B cell (primary cell): Measurements from ENCODE around the gene HPF1. TPM values are rescaled to one million over a fixed set of nuclear protein-coding genes. Genes with fewer than 3 reads are reported as not detected.

Source experiments
- ATAC-seq: fragments of 200-7000 bp; cut with Tn5 transposase; one replicate; pipeline ENCODE4 v1.10.0; 2021; ENCODE audit warnings: low read depth, mild to moderate bottlenecking, moderate number of reproducible peaks, moderate library complexity
- CTCF ChIA-PET: fragments of 350-600 bp; sonication (Branson Sonifier 250); formaldehyde crosslinking; loops from one replicate; lab custom pipeline; 2021; ENCODE audit warnings: antibody characterized with exemption, inconsistent platforms; lab: Charles Lee
- POLR2A ChIA-PET: fragments of 350-600 bp; sonication (Branson Sonifier 250); formaldehyde crosslinking; loops from one replicate; lab custom pipeline; 2021; ENCODE audit warnings: antibody characterized with exemption; lab: Charles Lee
- DNase-seq: peaks from one replicate; pipeline ENCODE4 v3.0.0; 2013
- H2AFZ ChIP-seq: 2 replicates; pipeline ENCODE4 v1.6.1; 2012; ENCODE audit warnings: mild to moderate bottlenecking, low read depth, low read length; ENCODE audit not compliant: insufficient read depth, poor library complexity, severe bottlenecking
- H3K27ac ChIP-seq, 2 donors: 1 replicate in 1 of 2; 2 replicates in 1 of 2; pipeline ENCODE4 v1.5.1; 2012 to 2013; ENCODE audit warnings: low read length in 2 of 2, mild to moderate bottlenecking in 2 of 2, moderate library complexity in 1 of 2
- H3K27me3 ChIP-seq, 4 experiments: fragments of 200-600 bp in 1 of 4; sonication (generic) in 1 of 4; replicated peaks in 1 of 4; 1 replicate in 2 of 4; 2 replicates in 2 of 4; pipeline versions ENCODE4 v1.6.1 to v1.7.0; 2013 to 2016; ENCODE audit warnings: low read length in 3 of 4, mild to moderate bottlenecking in 2 of 4, mixed read lengths in 1 of 4, moderate library complexity in 1 of 4; ENCODE audit not compliant: insufficient read depth in 4 of 4, control insufficient read depth in 3 of 4; ENCODE audit errors: control extremely low read depth in 1 of 4
- H3K36me3 ChIP-seq, 2 experiments: replicated peaks in 1 of 2; 1 replicate in 1 of 2; 2 replicates in 1 of 2; pipeline versions ENCODE4 v1.6.1 to v1.7.1; 2013; ENCODE audit warnings: low read length in 1 of 2; ENCODE audit not compliant: insufficient read depth in 2 of 2, control insufficient read depth in 1 of 2; ENCODE audit errors: control extremely low read depth in 1 of 2, extremely low read depth in 1 of 2
- H3K4me1 ChIP-seq, 2 donors: fragments of 200-600 bp in 1 of 2; sonication (generic) in 1 of 2; 1 replicate in 1 of 2; 2 replicates in 1 of 2; pipeline versions ENCODE4 v1.5.1 to v1.6.1; 2013 to 2017; ENCODE audit warnings: low read length in 2 of 2; ENCODE audit not compliant: control insufficient read depth in 2 of 2, insufficient read depth in 2 of 2
- H3K4me2 ChIP-seq: replicated peaks from 2 replicates; pipeline ENCODE3; 2012; ENCODE audit warnings: mild to moderate bottlenecking, low read depth, low read length; ENCODE audit not compliant: poor library complexity, severe bottlenecking
- H3K4me3 ChIP-seq, 5 experiments: fragments of 200-600 bp in 1 of 5; sonication (generic) in 1 of 5; 1 replicate in 3 of 5; 2 replicates in 2 of 5; pipeline versions ENCODE4 v1.5.1 to v1.7.0; 2011 to 2016; ENCODE audit warnings: low read length in 4 of 5, mild to moderate bottlenecking in 4 of 5, low read depth in 2 of 5, control low read depth in 1 of 5, moderate library complexity in 1 of 5; ENCODE audit not compliant: insufficient read depth in 1 of 5; ENCODE audit errors: control extremely low read depth in 1 of 5, extremely low read depth in 1 of 5
- H3K79me2 ChIP-seq: fragments of 200-600 bp; sonication (generic); one replicate; pipeline ENCODE4 v1.6.0; 2016; ENCODE audit warnings: low read length; ENCODE audit not compliant: control insufficient read depth, insufficient read depth
- H3K9ac ChIP-seq: fragments of 200-600 bp; sonication (generic); 2 replicates; pipeline ENCODE4 v1.6.1; 2017; ENCODE audit warnings: mild to moderate bottlenecking, low read length, moderate library complexity
- H3K9me3 ChIP-seq, 3 donors: one replicate each; pipeline versions ENCODE4 v1.6.1 to v1.7.1; 2013; ENCODE audit warnings: low read length in 2 of 3; ENCODE audit not compliant: control insufficient read depth in 2 of 3, insufficient read depth in 1 of 3; ENCODE audit errors: control extremely low read depth in 1 of 3
- H4K20me1 ChIP-seq: 2 replicates; pipeline ENCODE4 v1.6.0; 2012; ENCODE audit warnings: mild to moderate bottlenecking, low read length; ENCODE audit not compliant: insufficient read depth, control insufficient read depth, poor library complexity, severe bottlenecking
- H3K27ac Mint-ChIP-seq: one replicate; pipeline ENCODE4 v1.8.0; 2021; ENCODE audit warnings: mixed read lengths
- H3K27me3 Mint-ChIP-seq: one replicate; pipeline ENCODE4 v1.8.0; 2021; ENCODE audit warnings: mixed read lengths
- H3K4me1 Mint-ChIP-seq: one replicate; pipeline ENCODE4 v1.8.0; 2021; ENCODE audit warnings: mixed read lengths
- H3K4me3 Mint-ChIP-seq: one replicate; pipeline ENCODE4 v1.8.0; 2021; ENCODE audit warnings: mixed read lengths
- H3K9me3 Mint-ChIP-seq: one replicate; pipeline ENCODE4 v1.8.0; 2022; ENCODE audit warnings: mixed read lengths; ENCODE audit not compliant: insufficient read depth
- EZH2 ChIP-seq: IDR thresholded peaks from 2 replicates; pipeline ENCODE4 v1.6.1; 2012; ENCODE audit warnings: borderline replicate concordance, low read depth, mild to moderate bottlenecking, moderate library complexity, low read length; ENCODE audit not compliant: insufficient read depth, poor library complexity, severe bottlenecking
- WGBS: methylation state at CpG from one replicate; pipeline ENCODE4 v1.1.5; 2013; ENCODE audit warnings: missing lambda C conversion rate; ENCODE audit not compliant: insufficient coverage; 5-methylcytosine and 5-hydroxymethylcytosine counted together
- intact Hi-C: fragments of 100-400 bp; cut with micrococcal nuclease; formaldehyde crosslinking; loops from one replicate; pipeline ENCODE4 v1.10.0; 2022
- polyA plus RNA-seq: library from polyadenylated mRNA; depleted of rRNA; stranded (reverse); fragments of >200 nt; gene quantifications from 2 replicates; pipeline ENCODE4 v1.2.3, GENCODE V29; 2012
- total RNA-seq, 2 donors: library from RNA; stranded (reverse); fragments of 120-200 nt in 1 of 2; gene quantifications; 1 replicate in 1 of 2; 2 replicates in 1 of 2; pipeline versions ENCODE4 v1.2.3 to v1.2.4, GENCODE V29; 2013 to 2022
- TF ChIP-seq, protein P1 (sequence below): fragments of 200-600 bp; IDR thresholded peaks from one replicate; pipeline ENCODE4 v1.8.0; 2022; ENCODE audit warnings: antibody characterized with exemption, mild to moderate bottlenecking

HPF1 gene
- total and polyA plus RNA-seq, 2 donors (not counting 1 experiment from before 2014, with no cell fraction given) = 8.7 to 15.2 TPM

DNA sequence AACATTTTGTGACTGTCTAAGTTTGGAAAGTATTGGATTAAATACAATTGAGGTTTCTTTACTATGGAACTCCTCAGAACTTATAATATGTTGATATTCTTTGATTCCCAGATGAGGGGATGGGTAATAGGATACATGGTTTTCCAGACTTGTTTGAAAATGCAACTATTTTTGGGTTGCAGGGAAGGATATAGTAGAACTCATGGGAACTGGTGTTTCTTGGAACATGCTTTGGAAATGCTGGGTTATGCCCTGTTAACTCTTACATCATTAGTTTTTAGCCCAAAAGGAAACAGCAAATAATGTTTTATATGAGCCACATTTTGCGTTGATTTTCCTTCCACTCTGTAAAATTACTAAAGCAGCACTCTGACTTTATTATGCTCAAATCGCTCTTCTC, 41.9 kb downstream of the HPF1 start:
- Histone ChIP-seq H3K4me2 (no peak overlapping the region), H3K79me2 (no peaks in the 10 kb centered on the region), H4K20me1 (no peaks in the 10 kb centered on the region), H3K9ac (no peak overlapping the region), H3K9me3 (no peaks in the 10 kb centered on the region), H3K36me3 (peaks cover 17 to 28% of the 10 kb centered on the region in 2 experiments), H2AFZ (no peak overlapping the region), H3K27me3 (no peaks in the 10 kb centered on the region), H3K27ac (no peak overlapping the region), H3K4me3 (no peak overlapping the region), H3K4me1 (no peaks in the 10 kb centered on the region)
- TF ChIP-seq, protein P1, sequence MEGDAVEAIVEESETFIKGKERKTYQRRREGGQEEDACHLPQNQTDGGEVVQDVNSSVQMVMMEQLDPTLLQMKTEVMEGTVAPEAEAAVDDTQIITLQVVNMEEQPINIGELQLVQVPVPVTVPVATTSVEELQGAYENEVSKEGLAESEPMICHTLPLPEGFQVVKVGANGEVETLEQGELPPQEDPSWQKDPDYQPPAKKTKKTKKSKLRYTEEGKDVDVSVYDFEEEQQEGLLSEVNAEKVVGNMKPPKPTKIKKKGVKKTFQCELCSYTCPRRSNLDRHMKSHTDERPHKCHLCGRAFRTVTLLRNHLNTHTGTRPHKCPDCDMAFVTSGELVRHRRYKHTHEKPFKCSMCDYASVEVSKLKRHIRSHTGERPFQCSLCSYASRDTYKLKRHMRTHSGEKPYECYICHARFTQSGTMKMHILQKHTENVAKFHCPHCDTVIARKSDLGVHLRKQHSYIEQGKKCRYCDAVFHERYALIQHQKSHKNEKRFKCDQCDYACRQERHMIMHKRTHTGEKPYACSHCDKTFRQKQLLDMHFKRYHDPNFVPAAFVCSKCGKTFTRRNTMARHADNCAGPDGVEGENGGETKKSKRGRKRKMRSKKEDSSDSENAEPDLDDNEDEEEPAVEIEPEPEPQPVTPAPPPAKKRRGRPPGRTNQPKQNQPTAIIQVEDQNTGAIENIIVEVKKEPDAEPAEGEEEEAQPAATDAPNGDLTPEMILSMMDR = no peak
- no peak for TF ChIP-seq EZH2
- ATAC-seq (no peak), DNase-seq (no peak)
- no peaks in the 10 kb centered on the region for H3K27me3 Mint-ChIP-seq
- no peak overlapping the region for H3K27ac Mint-ChIP-seq
- intact Hi-C loops = no loop called here
- no CpG with 5 or more reads among the region's 2 CpGs for WGBS
- CTCF ChIA-PET = no interaction called here
- H3K9me3 Mint-ChIP-seq = no peaks in the 10 kb centered on the region
- H3K4me3 Mint-ChIP-seq = no peak overlapping the region
- no peaks in the 10 kb centered on the region for H3K4me1 Mint-ChIP-seq
- POLR2A ChIA-PET = no interaction called here

DNA sequence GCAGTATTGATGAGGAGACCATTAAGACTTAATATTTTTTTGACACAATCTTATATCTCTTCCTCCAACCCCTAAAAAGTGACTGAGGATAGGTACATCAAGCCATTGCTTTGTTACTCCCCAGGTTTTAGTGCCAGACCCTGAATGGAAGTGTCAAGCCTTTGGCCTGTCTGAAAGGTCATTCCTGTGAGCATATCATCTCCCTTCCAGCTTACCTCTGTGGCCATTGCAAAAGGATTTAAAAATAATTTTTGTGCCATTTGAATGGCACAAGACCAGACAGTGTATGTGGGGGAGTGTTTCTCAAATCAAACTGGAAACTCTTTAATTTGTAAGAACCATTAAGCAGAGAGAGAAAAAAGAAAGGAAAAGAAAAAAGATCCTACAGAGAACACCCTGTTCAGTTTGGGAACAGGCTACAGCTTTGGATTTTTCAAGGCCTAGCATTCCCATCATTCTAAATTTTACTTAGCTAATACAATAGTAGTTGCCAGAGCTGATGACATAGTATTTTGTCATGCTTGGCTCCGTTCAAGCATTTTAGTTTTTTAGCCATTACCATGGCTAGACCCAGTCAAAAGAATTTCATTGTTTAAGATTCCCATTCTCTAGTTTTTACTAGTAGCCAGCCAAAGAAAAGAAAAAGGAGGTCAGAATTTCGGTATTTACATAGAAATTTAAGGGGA, 49.6 kb downstream of the HPF1 start:
- DNase-seq (no peak), ATAC-seq (no peak)
- TF ChIP-seq, protein P1 = no peak
- TF ChIP-seq EZH2 = no peak
- ChIA-PET POLR2A (no interaction called here), CTCF (no interaction called here)
- Mint-ChIP-seq H3K27ac (no peak overlapping the region), H3K9me3 (no peaks in the 10 kb centered on the region), H3K27me3 (no peaks in the 10 kb centered on the region), H3K4me1 (no peaks in the 10 kb centered on the region), H3K4me3 (no peak overlapping the region)
- H3K27me3 ChIP-seq = no peaks in the 10 kb centered on the region
- H3K79me2 ChIP-seq = no peaks in the 10 kb centered on the region
- no peak overlapping the region for H3K9ac ChIP-seq
- no peaks in the 10 kb centered on the region for H3K9me3 ChIP-seq
- no peak overlapping the region for H3K4me3 ChIP-seq
- WGBS = no CpG with 5 or more reads among the region's 2 CpGs
- H3K4me1 ChIP-seq = no peaks in the 10 kb centered on the region
- H3K27ac ChIP-seq = no peak overlapping the region
- H3K36me3 ChIP-seq = peaks cover 7 to 29% of the 10 kb centered on the region in 2 experiments
- H2AFZ ChIP-seq = no peak overlapping the region
- no peak overlapping the region for H3K4me2 ChIP-seq
- intact Hi-C loops = no loop called here
- H4K20me1 ChIP-seq = no peaks in the 10 kb centered on the region
